Measurements from ENCODE around the gene TMEM116. TPM values are rescaled to one million over a fixed set of nuclear protein-coding genes. Genes with fewer than 3 reads are reported as not detected.

TMEM116 gene
- polyA plus RNA-seq, 2 donors, result 3.3 to 4.2 TPM

- H3K4me1 ChIP-seq (ENCODE audit: control insufficient read depth in 2 of 2, insufficient read depth in 2 of 2, low read length in 1 of 2), result no peaks in the 10 kb centered on the region
- no peaks in the 10 kb centered on the region for H3K27me3 ChIP-seq (ENCODE audit: control insufficient read depth in 1 of 2, insufficient read depth in 2 of 2, low read length in 2 of 2)
- H3K9me3 ChIP-seq (ENCODE audit: control insufficient read depth in 2 of 2, insufficient read depth in 1 of 2, low read depth in 1 of 2, low read length in 1 of 2), result no peaks in the 10 kb centered on the region
- 99 to 100% methylated on average over 2 of the region's 2 CpGs for WGBS, 2 donors
- H3K4me3 ChIP-seq (ENCODE audit: low read depth in 1 of 2, low read length in 2 of 2), result no peak overlapping the region
- H3K27ac ChIP-seq (ENCODE audit: low read depth in 2 of 2, low read length in 1 of 2), result no peak overlapping the region
- no peaks in the 10 kb centered on the region for H3K36me3 ChIP-seq (ENCODE audit: control insufficient read depth in 2 of 2, insufficient read depth in 2 of 2, low read length in 1 of 2)
Observed at GRCh38 chr12:111926631-111927030, 86.3 kb downstream of the TMEM116 start.

DNA sequence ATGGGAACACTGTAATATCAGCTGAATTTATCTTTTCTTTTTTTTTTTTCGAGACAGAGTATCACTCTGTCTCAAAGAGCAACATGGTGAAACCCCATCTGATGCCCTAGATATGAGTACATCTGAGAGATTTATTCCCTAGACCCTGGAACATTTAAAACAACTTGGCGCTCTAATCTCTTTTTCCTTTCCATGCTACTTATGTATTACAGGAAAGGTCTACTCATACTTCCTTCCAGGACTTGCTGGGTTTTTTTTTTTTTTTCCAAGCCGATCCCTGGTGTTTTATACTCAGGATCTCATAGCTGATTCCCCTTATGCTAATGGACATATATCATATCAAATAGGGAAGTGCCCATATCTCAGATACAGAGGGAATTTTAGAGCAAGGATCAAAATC is 87.8 kb downstream of the TMEM116 start:
- H3K4me3 ChIP-seq (ENCODE audit: low read depth in 1 of 2, low read length in 2 of 2), result no peak overlapping the region
- no peaks in the 10 kb centered on the region for H3K9me3 ChIP-seq (ENCODE audit: control insufficient read depth in 2 of 2, insufficient read depth in 1 of 2, low read depth in 1 of 2, low read length in 1 of 2)
- 79 to 85% methylated on average over 3 of the region's 3 CpGs for WGBS, 2 donors
- H3K27ac ChIP-seq (ENCODE audit: low read depth in 2 of 2, low read length in 1 of 2), result no peak overlapping the region
- H3K27me3 ChIP-seq (ENCODE audit: control insufficient read depth in 1 of 2, insufficient read depth in 2 of 2, low read length in 2 of 2), result no peaks in the 10 kb centered on the region
- H3K36me3 ChIP-seq (ENCODE audit: control insufficient read depth in 2 of 2, insufficient read depth in 2 of 2, low read length in 1 of 2), result no peaks in the 10 kb centered on the region
- H3K4me1 ChIP-seq (ENCODE audit: control insufficient read depth in 2 of 2, insufficient read depth in 2 of 2, low read length in 1 of 2), result no peaks in the 10 kb centered on the region

- Histone ChIP-seq H3K4me3 (ENCODE audit: low read depth in 1 of 2, low read length in 2 of 2) (no peak overlapping the region), H3K36me3 (ENCODE audit: control insufficient read depth in 2 of 2, insufficient read depth in 2 of 2, low read length in 1 of 2) (no peaks in the 10 kb centered on the region), H3K27ac (ENCODE audit: low read depth in 2 of 2, low read length in 1 of 2) (no peak overlapping the region), H3K27me3 (ENCODE audit: control insufficient read depth in 1 of 2, insufficient read depth in 2 of 2, low read length in 2 of 2) (no peaks in the 10 kb centered on the region), H3K4me1 (ENCODE audit: control insufficient read depth in 2 of 2, insufficient read depth in 2 of 2, low read length in 1 of 2) (no peaks in the 10 kb centered on the region), H3K9me3 (ENCODE audit: control insufficient read depth in 2 of 2, insufficient read depth in 1 of 2, low read depth in 1 of 2, low read length in 1 of 2) (no peaks in the 10 kb centered on the region)
- 93 to 100% methylated on average over 1 of the region's 1 CpG for WGBS, 2 donors
Observed at GRCh38 chr12:111907740-111908139, 105.2 kb downstream of the TMEM116 start.

DNA sequence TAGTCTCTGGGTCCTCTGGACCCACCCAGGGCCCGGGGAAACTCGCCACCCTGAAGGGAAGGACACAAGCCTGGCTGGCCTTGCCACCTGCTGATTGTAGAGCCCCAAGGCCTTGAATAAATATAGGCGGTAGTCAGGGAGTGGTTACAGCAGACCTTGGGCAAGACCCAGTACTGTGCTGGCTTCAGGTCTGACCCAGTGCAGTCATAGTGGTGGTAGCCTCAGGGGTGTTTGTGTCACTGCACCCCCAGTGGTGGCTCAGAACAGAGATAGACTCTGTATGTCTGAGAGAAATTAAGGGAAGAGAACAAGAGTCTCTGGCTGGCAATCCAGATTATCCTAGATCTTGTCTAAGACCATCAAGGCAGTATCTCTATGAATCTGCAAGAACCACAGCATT is 107.5 kb downstream of the TMEM116 start:
- Histone ChIP-seq H3K27me3 (ENCODE audit: control insufficient read depth in 1 of 2, insufficient read depth in 2 of 2, low read length in 2 of 2) (no peaks in the 10 kb centered on the region), H3K4me1 (ENCODE audit: control insufficient read depth in 2 of 2, insufficient read depth in 2 of 2, low read length in 1 of 2) (no peaks in the 10 kb centered on the region), H3K9me3 (ENCODE audit: control insufficient read depth in 2 of 2, insufficient read depth in 1 of 2, low read depth in 1 of 2, low read length in 1 of 2) (no peaks in the 10 kb centered on the region), H3K36me3 (ENCODE audit: control insufficient read depth in 2 of 2, insufficient read depth in 2 of 2, low read length in 1 of 2) (no peaks in the 10 kb centered on the region), H3K4me3 (ENCODE audit: low read depth in 1 of 2, low read length in 2 of 2) (no peak overlapping the region), H3K27ac (ENCODE audit: low read depth in 2 of 2, low read length in 1 of 2) (no peak overlapping the region)
- 89 to 96% methylated on average over 3 of the region's 3 CpGs for WGBS, 2 donors

- Histone ChIP-seq H3K9me3 (ENCODE audit: control insufficient read depth in 2 of 2, insufficient read depth in 1 of 2, low read depth in 1 of 2, low read length in 1 of 2) (no peaks in the 10 kb centered on the region), H3K4me1 (ENCODE audit: control insufficient read depth in 2 of 2, insufficient read depth in 2 of 2, low read length in 1 of 2) (no peaks in the 10 kb centered on the region), H3K27me3 (ENCODE audit: control insufficient read depth in 1 of 2, insufficient read depth in 2 of 2, low read length in 2 of 2) (no peaks in the 10 kb centered on the region), H3K36me3 (ENCODE audit: control insufficient read depth in 2 of 2, insufficient read depth in 2 of 2, low read length in 1 of 2) (peaks cover 0 to 2% of the 10 kb centered on the region in 2 donors), H3K4me3 (ENCODE audit: low read depth in 1 of 2, low read length in 2 of 2) (no peak overlapping the region), H3K27ac (ENCODE audit: low read depth in 2 of 2, low read length in 1 of 2) (no peak overlapping the region)
Observed at GRCh38 chr12:111904446-111904975, 108.5 kb downstream of the TMEM116 start.

- WGBS, 2 donors, result 78 to 79% methylated on average over 4 of the region's 4 CpGs
Observed at GRCh38 chr12:111901182-111901581, 111.8 kb downstream of the TMEM116 start.

GRCh38 chr12:111894556-111894955 is 118.4 kb downstream of the TMEM116 start:
- Histone ChIP-seq H3K27ac (ENCODE audit: low read depth in 2 of 2, low read length in 1 of 2) (no peak overlapping the region), H3K4me1 (ENCODE audit: control insufficient read depth in 2 of 2, insufficient read depth in 2 of 2, low read length in 1 of 2) (no peaks in the 10 kb centered on the region), H3K4me3 (ENCODE audit: low read depth in 1 of 2, low read length in 2 of 2) (no peak overlapping the region), H3K9me3 (ENCODE audit: control insufficient read depth in 2 of 2, insufficient read depth in 1 of 2, low read depth in 1 of 2, low read length in 1 of 2) (no peaks in the 10 kb centered on the region), H3K36me3 (ENCODE audit: control insufficient read depth in 2 of 2, insufficient read depth in 2 of 2, low read length in 1 of 2) (peaks cover 9 to 10% of the 10 kb centered on the region in 2 donors), H3K27me3 (ENCODE audit: control insufficient read depth in 1 of 2, insufficient read depth in 2 of 2, low read length in 2 of 2) (no peaks in the 10 kb centered on the region)
- WGBS, 2 donors, result 84 to 88% methylated on average over 5 of the region's 5 CpGs

More at GRCh38 chr12:111901182-111901581, 111.8 kb downstream of the TMEM116 start:
- Histone ChIP-seq H3K36me3 (ENCODE audit: control insufficient read depth in 2 of 2, insufficient read depth in 2 of 2, low read length in 1 of 2) (peaks cover 1 to 3% of the 10 kb centered on the region in 2 donors), H3K4me3 (ENCODE audit: low read depth in 1 of 2, low read length in 2 of 2) (no peak overlapping the region), H3K27ac (ENCODE audit: low read depth in 2 of 2, low read length in 1 of 2) (no peak overlapping the region), H3K9me3 (ENCODE audit: control insufficient read depth in 2 of 2, insufficient read depth in 1 of 2, low read depth in 1 of 2, low read length in 1 of 2) (no peaks in the 10 kb centered on the region), H3K27me3 (ENCODE audit: control insufficient read depth in 1 of 2, insufficient read depth in 2 of 2, low read length in 2 of 2) (no peaks in the 10 kb centered on the region), H3K4me1 (ENCODE audit: control insufficient read depth in 2 of 2, insufficient read depth in 2 of 2, low read length in 1 of 2) (no peaks in the 10 kb centered on the region)

DNA sequence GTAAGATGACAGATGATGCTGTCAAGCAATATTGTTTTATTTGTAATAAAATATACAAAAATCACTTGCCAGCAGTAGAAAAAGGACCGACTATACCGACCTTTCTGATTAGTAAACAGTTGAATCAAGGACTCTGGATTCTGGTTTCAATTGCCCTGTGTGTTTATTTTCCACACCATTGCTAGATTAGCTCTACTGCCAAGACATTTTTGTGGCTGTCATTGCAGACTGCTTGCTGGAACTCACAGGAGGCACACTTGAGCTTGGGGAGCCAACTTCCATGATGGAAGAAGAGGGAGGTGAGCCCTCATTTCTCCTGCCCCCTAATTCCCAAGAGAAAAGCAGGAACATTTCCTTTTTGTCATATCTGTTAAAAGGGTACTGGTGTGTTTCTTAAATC is 119.7 kb downstream of the TMEM116 start:
- WGBS, 2 donors, result 64 to 74% methylated on average over 2 of the region's 2 CpGs
- no peaks in the 10 kb centered on the region for H3K27me3 ChIP-seq (ENCODE audit: control insufficient read depth in 1 of 2, insufficient read depth in 2 of 2, low read length in 2 of 2)
- H3K9me3 ChIP-seq (ENCODE audit: control insufficient read depth in 2 of 2, insufficient read depth in 1 of 2, low read depth in 1 of 2, low read length in 1 of 2), result no peaks in the 10 kb centered on the region
- H3K4me1 ChIP-seq (ENCODE audit: control insufficient read depth in 2 of 2, insufficient read depth in 2 of 2, low read length in 1 of 2), result no peaks in the 10 kb centered on the region
- no peak overlapping the region for H3K27ac ChIP-seq (ENCODE audit: low read depth in 2 of 2, low read length in 1 of 2)
- no peak overlapping the region for H3K4me3 ChIP-seq (ENCODE audit: low read depth in 1 of 2, low read length in 2 of 2)
- H3K36me3 ChIP-seq (ENCODE audit: control insufficient read depth in 2 of 2, insufficient read depth in 2 of 2, low read length in 1 of 2), result peaks cover 9 to 17% of the 10 kb centered on the region in 2 donors

DNA sequence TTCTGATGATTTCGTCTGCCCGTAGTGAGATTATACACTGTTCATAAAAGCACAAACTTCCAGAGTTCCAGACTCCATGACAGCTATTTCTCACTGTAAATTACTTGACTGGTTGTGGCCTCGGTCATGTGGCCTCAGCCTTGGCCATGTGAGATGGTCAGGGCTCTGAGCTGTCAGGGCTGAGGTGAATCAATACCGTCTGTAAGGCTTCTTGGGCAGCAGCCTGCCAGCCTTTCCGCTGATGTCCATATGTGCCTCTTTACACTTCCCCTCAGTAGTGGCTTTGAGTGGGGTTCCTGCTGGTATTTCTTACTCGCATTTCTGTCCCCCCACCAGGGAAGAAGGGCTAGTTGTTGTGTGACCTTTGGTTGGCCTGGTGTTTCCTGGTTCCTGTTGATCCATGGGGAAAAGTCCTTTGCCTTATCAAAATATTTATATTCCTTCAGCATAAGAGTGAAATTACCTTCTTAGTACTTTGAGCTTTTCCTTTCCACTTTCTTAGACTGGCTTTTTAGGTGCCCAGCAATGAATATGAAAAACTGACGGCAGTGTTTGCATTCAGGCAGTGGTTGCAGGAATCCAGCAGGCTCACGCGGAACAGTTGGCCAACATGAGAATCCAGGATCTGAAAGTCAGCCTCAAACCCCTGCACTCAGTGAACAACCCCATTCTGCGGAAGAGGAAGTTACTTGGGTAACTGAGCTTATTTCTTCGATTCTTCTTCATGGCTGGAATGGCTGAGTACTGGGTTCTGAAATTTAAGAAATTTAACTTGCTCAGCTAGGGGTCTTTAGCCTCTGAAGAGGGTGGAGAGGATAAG is 124.8 kb downstream of the TMEM116 start:
- no peak overlapping the region for H3K4me3 ChIP-seq (ENCODE audit: low read depth in 1 of 2, low read length in 2 of 2)
- WGBS, 2 donors, result 90 to 92% methylated on average over 11 of the region's 11 CpGs
- no peak overlapping the region for H3K27ac ChIP-seq (ENCODE audit: low read depth in 2 of 2, low read length in 1 of 2)
- H3K9me3 ChIP-seq (ENCODE audit: control insufficient read depth in 2 of 2, insufficient read depth in 1 of 2, low read depth in 1 of 2, low read length in 1 of 2), result no peaks in the 10 kb centered on the region
- H3K27me3 ChIP-seq (ENCODE audit: control insufficient read depth in 1 of 2, insufficient read depth in 2 of 2, low read length in 2 of 2), result no peaks in the 10 kb centered on the region
- peaks cover 11 to 34% of the 10 kb centered on the region in 2 donors for H3K36me3 ChIP-seq (ENCODE audit: control insufficient read depth in 2 of 2, insufficient read depth in 2 of 2, low read length in 1 of 2)
- H3K4me1 ChIP-seq (ENCODE audit: control insufficient read depth in 2 of 2, insufficient read depth in 2 of 2, low read length in 1 of 2), result no peaks in the 10 kb centered on the region
